KMS-11 (cell line): Measurements from ENCODE around the gene CACNA1E.

ENCODE experiments used
- H2AFZ ChIP-seq: fragments of 200-600 bp; sonication (generic); 2 replicates; pipeline ENCODE4 v1.6.1; 2016; ENCODE audit warnings: antibody characterized with exemption, mixed run types, low read depth
- H3K27ac ChIP-seq: fragments of 200-600 bp; sonication (generic); 2 replicates; pipeline ENCODE4 v1.6.1; 2016; ENCODE audit warnings: mild to moderate bottlenecking, mixed run types
- H3K27me3 ChIP-seq: fragments of 200-600 bp; sonication (generic); 2 replicates; pipeline ENCODE4 v1.6.1; 2017; ENCODE audit warnings: mild to moderate bottlenecking, low read depth, mixed run types, moderate library complexity; ENCODE audit not compliant: insufficient read depth
- H3K36me3 ChIP-seq: fragments of 200-600 bp; sonication (generic); 2 replicates; pipeline ENCODE4 v1.6.1; 2017; ENCODE audit warnings: mild to moderate bottlenecking, mixed run types; ENCODE audit not compliant: insufficient read depth
- H3K4me1 ChIP-seq: fragments of 200-600 bp; sonication (generic); 2 replicates; pipeline ENCODE4 v1.6.1; 2016; ENCODE audit warnings: mild to moderate bottlenecking, low read depth, mixed run types; ENCODE audit not compliant: poor library complexity, severe bottlenecking
- H3K4me2 ChIP-seq: fragments of 200-600 bp; sonication (generic); 2 replicates; pipeline ENCODE4 v1.7.0; 2016; ENCODE audit warnings: mild to moderate bottlenecking, mixed run types
- H3K4me3 ChIP-seq: fragments of 200-600 bp; sonication (generic); IDR thresholded peaks from 2 replicates; pipeline ENCODE4 v1.6.1; 2017; ENCODE audit warnings: low read depth, low read length, mixed read lengths; ENCODE audit not compliant: insufficient read depth
- H3K79me2 ChIP-seq: fragments of 200-600 bp; sonication (generic); 2 replicates; pipeline ENCODE4 v1.6.1; 2016; ENCODE audit warnings: low read depth, mixed run types; ENCODE audit not compliant: insufficient read depth
- H3K9ac ChIP-seq: fragments of 200-600 bp; sonication (generic); 2 replicates; pipeline ENCODE4 v1.6.1; 2016; ENCODE audit warnings: mild to moderate bottlenecking, mixed run types
- H4K20me1 ChIP-seq: fragments of 200-600 bp; sonication (generic); 2 replicates; pipeline ENCODE4 v1.6.1; 2016; ENCODE audit warnings: mild to moderate bottlenecking, mixed run types; ENCODE audit not compliant: insufficient read depth
- CTCF ChIP-seq: fragments of 200-600 bp; sonication (generic); conservative IDR thresholded peaks from 2 replicates; pipeline ENCODE4 v1.6.1; 2017; ENCODE audit warnings: low read depth, mild to moderate bottlenecking, antibody characterized with exemption, low read length, moderate library complexity, mixed read lengths

CACNA1E gene

GRCh38 chr1:181451661-181452230 is 31.6 kb upstream of the CACNA1E start:
- TF ChIP-seq CTCF, result no peak
- no peaks in the 10 kb centered on the region for H4K20me1 ChIP-seq

GRCh38 chr1:181452746-181453145 is 30.6 kb upstream of the CACNA1E start:
- no peak overlapping the region for H3K4me2 ChIP-seq
- no peaks in the 10 kb centered on the region for H3K36me3 ChIP-seq
- no peaks in the 10 kb centered on the region for H3K27me3 ChIP-seq
- H3K4me3 ChIP-seq, result no peak overlapping the region
- no peak overlapping the region for H3K27ac ChIP-seq
- no peak overlapping the region for H2AFZ ChIP-seq
- H3K79me2 ChIP-seq, result no peaks in the 10 kb centered on the region
- H3K4me1 ChIP-seq, result no peaks in the 10 kb centered on the region
- H4K20me1 ChIP-seq, result no peaks in the 10 kb centered on the region
- no peak overlapping the region for H3K9ac ChIP-seq
- TF ChIP-seq CTCF, result no peak

More at GRCh38 chr1:181451661-181452230, 31.6 kb upstream of the CACNA1E start:
- no peaks in the 10 kb centered on the region for H3K36me3 ChIP-seq
- no peak overlapping the region for H3K9ac ChIP-seq
- H3K79me2 ChIP-seq, result no peaks in the 10 kb centered on the region
- no peak overlapping the region for H3K4me2 ChIP-seq
- no peaks in the 10 kb centered on the region for H3K4me1 ChIP-seq
- no peak overlapping the region for H3K27ac ChIP-seq
- no peaks in the 10 kb centered on the region for H3K27me3 ChIP-seq
- no peak overlapping the region for H3K4me3 ChIP-seq
- H2AFZ ChIP-seq, result no peak overlapping the region

DNA sequence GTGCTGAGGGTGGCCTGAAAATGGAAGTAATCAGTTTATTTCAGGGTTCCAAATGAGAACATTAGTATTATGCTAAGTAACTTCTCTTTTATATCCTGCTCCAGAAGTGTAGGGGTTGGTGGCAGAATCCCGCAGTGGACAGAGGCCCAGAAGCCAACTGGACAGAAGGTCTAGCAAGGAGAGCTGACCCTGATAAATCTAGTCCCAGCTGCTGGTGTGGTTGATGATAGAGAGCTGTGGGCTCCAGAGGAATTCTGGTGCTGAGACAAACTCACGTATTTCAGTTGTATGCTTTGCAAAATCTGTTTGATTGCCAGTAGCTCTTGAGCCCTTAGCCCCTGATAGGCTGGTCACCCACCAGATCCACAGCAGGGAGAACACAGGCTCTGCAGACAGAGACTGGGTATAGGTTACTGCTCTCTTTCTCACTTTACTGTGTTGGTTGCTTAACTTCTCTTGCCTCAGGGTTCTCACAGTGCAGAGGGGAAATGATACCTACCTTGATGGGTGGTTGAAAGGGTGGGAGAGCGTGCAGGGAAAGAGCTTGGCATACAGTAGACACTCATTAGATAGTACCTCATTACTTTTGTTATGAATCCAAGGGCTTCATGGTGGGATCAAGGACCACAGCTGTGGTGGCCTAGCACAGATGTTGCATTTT is 29.6 kb upstream of the CACNA1E start:
- Histone ChIP-seq H4K20me1 (no peaks in the 10 kb centered on the region), H3K27ac (no peak overlapping the region), H3K9ac (no peak overlapping the region), H3K4me2 (no peak overlapping the region), H3K79me2 (no peaks in the 10 kb centered on the region), H2AFZ (no peak overlapping the region), H3K4me3 (no peak overlapping the region), H3K4me1 (no peaks in the 10 kb centered on the region), H3K27me3 (no peaks in the 10 kb centered on the region), H3K36me3 (no peaks in the 10 kb centered on the region)
- TF ChIP-seq CTCF, result no peak

DNA sequence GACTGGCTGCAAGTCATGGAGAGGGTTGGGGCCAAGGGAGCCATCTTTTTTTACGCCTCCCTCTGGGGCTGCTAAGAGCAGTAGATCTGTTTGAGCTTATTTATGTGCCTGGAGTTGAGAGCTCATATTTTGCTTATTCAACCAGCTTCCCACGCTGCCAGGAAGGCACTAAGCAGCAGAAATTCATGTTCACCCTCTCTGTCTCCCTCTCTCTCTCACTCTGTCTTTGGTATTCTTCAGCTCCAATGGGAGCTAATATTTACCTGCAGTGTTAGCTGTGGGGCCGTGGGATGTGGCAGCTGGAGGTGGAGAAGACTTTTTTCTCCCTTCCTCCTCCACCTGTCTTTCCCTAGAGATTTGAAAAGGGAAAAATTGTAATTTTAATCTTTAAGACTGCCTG is 26.8 kb upstream of the CACNA1E start:
- TF ChIP-seq CTCF, result no peak
- Histone ChIP-seq H3K4me1 (no peaks in the 10 kb centered on the region), H2AFZ (no peak overlapping the region), H3K27me3 (no peaks in the 10 kb centered on the region), H3K27ac (no peak overlapping the region), H3K4me3 (no peak overlapping the region), H3K36me3 (no peaks in the 10 kb centered on the region), H4K20me1 (no peaks in the 10 kb centered on the region), H3K4me2 (no peak overlapping the region), H3K79me2 (no peaks in the 10 kb centered on the region), H3K9ac (no peak overlapping the region)
